ENCODE data around the gene ACTL9.
"Not testable (repeated sequence)": the region's sequence is repeated elsewhere in the genome, so short reads cannot be mapped to it uniquely, and the experiment has no call there.

ACTL9 gene

GRCh38 chr19:8705742-8706141 is 7.1 kb upstream of the ACTL9 start:
- no peaks in the 10 kb centered on the region for H3K4me1 ChIP-seq (ENCODE audit: insufficient read depth, insufficient read length)
- no peak for DNase-seq (ENCODE audit: low read depth, low spot score)

GRCh38 chr19:8705304-8705703 is 6.7 kb upstream of the ACTL9 start:
- DNase-seq (ENCODE audit: low read depth, low spot score); H3K36me3 ChIP-seq (ENCODE audit: insufficient read depth, insufficient read length, low read length); H3K27me3 ChIP-seq (ENCODE audit: insufficient read depth, insufficient read length); H3K9me3 ChIP-seq (ENCODE audit: insufficient read depth, low read length); H3K4me1 ChIP-seq (ENCODE audit: insufficient read depth, insufficient read length); H3K4me3 ChIP-seq (ENCODE audit: insufficient read length, low read depth); H3K9ac ChIP-seq (ENCODE audit: insufficient read length, low read depth): not testable (repeated sequence)

More at GRCh38 chr19:8705742-8706141, 7.1 kb upstream of the ACTL9 start:
- Histone ChIP-seq H3K4me3 (ENCODE audit: insufficient read length, low read depth) (no peak overlapping the region), H3K27me3 (ENCODE audit: insufficient read depth, insufficient read length) (no peaks in the 10 kb centered on the region), H3K9ac (ENCODE audit: insufficient read length, low read depth) (no peak overlapping the region), H3K36me3 (ENCODE audit: insufficient read depth, insufficient read length, low read length) (no peaks in the 10 kb centered on the region), H3K9me3 (ENCODE audit: insufficient read depth, low read length) (no peaks in the 10 kb centered on the region)
- no peak for TF ChIP-seq YY1 (IDR thresholded peaks at IDR 0.05; ENCODE audit: insufficient read depth, insufficient read length)
- TF ChIP-seq SUZ12 (IDR thresholded peaks at IDR 0.05; ENCODE audit: extremely low read depth, insufficient read depth, insufficient read length), result no peak
- no peak for TF ChIP-seq ZNF274 (IDR thresholded peaks at IDR 0.05; ENCODE audit: low read depth, low read length)

- Histone ChIP-seq H3K9ac (ENCODE audit: insufficient read length, low read depth) (no peak overlapping the region), H3K9me3 (ENCODE audit: insufficient read depth, low read length) (no peaks in the 10 kb centered on the region), H3K4me3 (ENCODE audit: insufficient read length, low read depth) (no peak overlapping the region), H3K27me3 (ENCODE audit: insufficient read depth, insufficient read length) (no peaks in the 10 kb centered on the region), H3K4me1 (ENCODE audit: insufficient read depth, insufficient read length) (peaks cover 2% of the 10 kb centered on the region), H3K36me3 (ENCODE audit: insufficient read depth, insufficient read length, low read length) (no peaks in the 10 kb centered on the region)
- no peak for TF ChIP-seq ZNF274 (IDR thresholded peaks at IDR 0.05; ENCODE audit: low read depth, low read length)
- no peak for TF ChIP-seq SUZ12 (IDR thresholded peaks at IDR 0.05; ENCODE audit: extremely low read depth, insufficient read depth, insufficient read length)
- no peak for DNase-seq (ENCODE audit: low read depth, low spot score)
Observed at GRCh38 chr19:8703223-8703622, 4.6 kb upstream of the ACTL9 start.

GRCh38 chr19:8702350-8702749 is 3.8 kb upstream of the ACTL9 start:
- DNase-seq (ENCODE audit: low read depth, low spot score), result no peak
- Histone ChIP-seq H3K4me3 (ENCODE audit: insufficient read length, low read depth) (no peak overlapping the region), H3K9ac (ENCODE audit: insufficient read length, low read depth) (no peak overlapping the region), H3K27me3 (ENCODE audit: insufficient read depth, insufficient read length) (no peaks in the 10 kb centered on the region), H3K36me3 (ENCODE audit: insufficient read depth, insufficient read length, low read length) (no peaks in the 10 kb centered on the region), H3K9me3 (ENCODE audit: insufficient read depth, low read length) (no peaks in the 10 kb centered on the region), H3K4me1 (ENCODE audit: insufficient read depth, insufficient read length) (peaks cover 5% of the 10 kb centered on the region)
- TF ChIP-seq ZNF274 (IDR thresholded peaks at IDR 0.05; ENCODE audit: low read depth, low read length), result no peak
- no peak for TF ChIP-seq YY1 (IDR thresholded peaks at IDR 0.05; ENCODE audit: insufficient read depth, insufficient read length)
- no peak for TF ChIP-seq SUZ12 (IDR thresholded peaks at IDR 0.05; ENCODE audit: extremely low read depth, insufficient read depth, insufficient read length)

GRCh38 chr19:8700956-8701355 is 2.4 kb upstream of the ACTL9 start:
- Histone ChIP-seq H3K9me3 (ENCODE audit: insufficient read depth, low read length) (no peaks in the 10 kb centered on the region), H3K36me3 (ENCODE audit: insufficient read depth, insufficient read length, low read length) (no peaks in the 10 kb centered on the region), H3K9ac (ENCODE audit: insufficient read length, low read depth) (no peak overlapping the region), H3K4me3 (ENCODE audit: insufficient read length, low read depth) (no peak overlapping the region), H3K4me1 (ENCODE audit: insufficient read depth, insufficient read length) (peaks cover 5% of the 10 kb centered on the region), H3K27me3 (ENCODE audit: insufficient read depth, insufficient read length) (no peaks in the 10 kb centered on the region)
- no peak for DNase-seq (ENCODE audit: low read depth, low spot score)
- TF ChIP-seq YY1 (IDR thresholded peaks at IDR 0.05; ENCODE audit: insufficient read depth, insufficient read length), result no peak
- TF ChIP-seq SUZ12 (IDR thresholded peaks at IDR 0.05; ENCODE audit: extremely low read depth, insufficient read depth, insufficient read length), result no peak

GRCh38 chr19:8699908-8700307 is 1.3 kb upstream of the ACTL9 start:
- Histone ChIP-seq H3K27me3 (ENCODE audit: insufficient read depth, insufficient read length) (no peaks in the 10 kb centered on the region), H3K36me3 (ENCODE audit: insufficient read depth, insufficient read length, low read length) (no peaks in the 10 kb centered on the region), H3K9me3 (ENCODE audit: insufficient read depth, low read length) (no peaks in the 10 kb centered on the region), H3K4me1 (ENCODE audit: insufficient read depth, insufficient read length) (peaks cover 5% of the 10 kb centered on the region), H3K9ac (ENCODE audit: insufficient read length, low read depth) (no peak overlapping the region), H3K4me3 (ENCODE audit: insufficient read length, low read depth) (no peak overlapping the region)
- TF ChIP-seq YY1 (IDR thresholded peaks at IDR 0.05; ENCODE audit: insufficient read depth, insufficient read length) (no peak), SUZ12 (IDR thresholded peaks at IDR 0.05; ENCODE audit: extremely low read depth, insufficient read depth, insufficient read length) (no peak), ZNF274 (IDR thresholded peaks at IDR 0.05; ENCODE audit: low read depth, low read length) (no peak)
- no peak for DNase-seq (ENCODE audit: low read depth, low spot score)

GRCh38 chr19:8697671-8698432 is 743 bp downstream of the ACTL9 start:
- TF ChIP-seq SUZ12 (IDR thresholded peaks at IDR 0.05; ENCODE audit: extremely low read depth, insufficient read depth, insufficient read length) (no peak), YY1 (IDR thresholded peaks at IDR 0.05; ENCODE audit: insufficient read depth, insufficient read length) (no peak), ZNF274 (IDR thresholded peaks at IDR 0.05; ENCODE audit: low read depth, low read length) (no peak)
- no peak overlapping the region for H3K4me3 ChIP-seq (ENCODE audit: insufficient read length, low read depth)
- no peaks in the 10 kb centered on the region for H3K27me3 ChIP-seq (ENCODE audit: insufficient read depth, insufficient read length)
- no peak for DNase-seq (ENCODE audit: low read depth, low spot score)
- H3K9ac ChIP-seq (ENCODE audit: insufficient read length, low read depth), result no peak overlapping the region
- peaks cover 5% of the 10 kb centered on the region for H3K4me1 ChIP-seq (ENCODE audit: insufficient read depth, insufficient read length)
- H3K9me3 ChIP-seq (ENCODE audit: insufficient read depth, low read length), result no peaks in the 10 kb centered on the region
- no peaks in the 10 kb centered on the region for H3K36me3 ChIP-seq (ENCODE audit: insufficient read depth, insufficient read length, low read length)

Data from NT2/D1 (cell line).